Transverse colon (tissue), 4 donors: ENCODE results near the gene PDZD7. TPM values are rescaled to one million over a fixed set of nuclear protein-coding genes. Genes with fewer than 3 reads are reported as not detected.
A peak's percentile ranks its signal among the peaks of the same experiment; 100 is the strongest.

Experiments
- DNase-seq: peaks from one replicate; pipeline ENCODE4 v3.0.0-alpha.2; 2019
- H3K27ac ChIP-seq, 4 donors: fragments of 200-600 bp; sonication (generic); 2 replicates each; pipeline ENCODE4 v1.5.1; 2016 to 2018; ENCODE audit warnings: inconsistent platforms in 4 of 4
- H3K27me3 ChIP-seq: fragments of 200-600 bp; sonication (generic); 2 replicates; pipeline ENCODE4 v1.5.1; 2017; ENCODE audit warnings: inconsistent platforms
- H3K36me3 ChIP-seq, 4 donors: fragments of 200-600 bp; sonication (generic); 2 replicates each; pipeline ENCODE4 v1.5.1; 2017 to 2019; ENCODE audit warnings: inconsistent platforms in 4 of 4
- H3K4me1 ChIP-seq, 4 donors: fragments of 200-600 bp; sonication (generic); 2 replicates each; pipeline ENCODE4 v1.5.1; 2017 to 2020; ENCODE audit warnings: inconsistent platforms in 4 of 4
- H3K4me3 ChIP-seq, 4 donors: fragments of 200-600 bp; sonication (generic); 1 replicate in 1 of 4; 2 replicates in 3 of 4; pipeline versions ENCODE4 v1.5.1 to v1.6.1; 2017 to 2019; ENCODE audit warnings: inconsistent platforms in 4 of 4
- H3K9me3 ChIP-seq, 2 donors: fragments of 200-600 bp; sonication (generic); 2 replicates each; pipeline ENCODE4 v1.5.1; 2017 to 2019; ENCODE audit warnings: inconsistent platforms in 2 of 2
- EP300 ChIP-seq: sonication (generic); formaldehyde crosslinking; IDR thresholded peaks from one replicate; pipeline ENCODE4 v1.6.1; 2017; ENCODE audit warnings: antibody characterized with exemption, low read depth
- POLR2A ChIP-seq: fragments of 450-650 bp; IDR thresholded peaks from one replicate; pipeline ENCODE4 v1.6.1; 2016; ENCODE audit warnings: antibody characterized with exemption, mild to moderate bottlenecking, moderate library complexity
- POLR2AphosphoS5 ChIP-seq, 3 donors: sonication (generic); formaldehyde crosslinking; IDR thresholded peaks; one replicate each; pipeline ENCODE4 v1.6.1; 2016; ENCODE audit warnings: antibody characterized with exemption in 3 of 3
- WGBS, 2 donors: methylation state at CpG; one replicate each; pipeline ENCODE4 v1.1.5; 2018; ENCODE audit warnings: low coverage in 1 of 2; 5-methylcytosine and 5-hydroxymethylcytosine counted together
- in situ Hi-C, 4 donors: fragments of 200-750 bp; cut with MboI; loops; one replicate each; pipeline versions ENCODE4 v1.15.0 to v1.15.1; 2017; ENCODE audit warnings: low sequenced_read_pairs in 3 of 4, low pct_ligation_motif_present in 1 of 4, low pct_unique_long_range_greater_than_20kb in 1 of 4
- intact Hi-C: fragments of 100-400 bp; cut with DNase I; formaldehyde crosslinking; loops from one replicate; pipeline ENCODE4 v1.15.1; 2023; ENCODE audit warnings: low total_unique reads
- total RNA-seq, 4 donors: library from RNA; depleted of rRNA; stranded (reverse); fragments of >200 nt; gene quantifications; one replicate each; pipeline ENCODE4 v1.1.0, GENCODE V29; 2016
- TF ChIP-seq, protein P1 (sequence below), 5 experiments: fragments of 200-600 bp in 3 of 5; fragments of 450-650 bp in 2 of 5; sonication (generic) in 3 of 5; IDR thresholded peaks; 1 replicate in 2 of 5; 2 replicates in 3 of 5; pipeline ENCODE4 v1.5.1; 2016 to 2017; ENCODE audit warnings: antibody characterized with exemption in 5 of 5, inconsistent platforms in 3 of 5, mild to moderate bottlenecking in 2 of 5, moderate library complexity in 1 of 5

Gene PDZD7
- total RNA-seq, 4 donors from 2014 or later, result 0.27 to 2.0 (median 0.64) TPM; not detected in 1

DNA sequence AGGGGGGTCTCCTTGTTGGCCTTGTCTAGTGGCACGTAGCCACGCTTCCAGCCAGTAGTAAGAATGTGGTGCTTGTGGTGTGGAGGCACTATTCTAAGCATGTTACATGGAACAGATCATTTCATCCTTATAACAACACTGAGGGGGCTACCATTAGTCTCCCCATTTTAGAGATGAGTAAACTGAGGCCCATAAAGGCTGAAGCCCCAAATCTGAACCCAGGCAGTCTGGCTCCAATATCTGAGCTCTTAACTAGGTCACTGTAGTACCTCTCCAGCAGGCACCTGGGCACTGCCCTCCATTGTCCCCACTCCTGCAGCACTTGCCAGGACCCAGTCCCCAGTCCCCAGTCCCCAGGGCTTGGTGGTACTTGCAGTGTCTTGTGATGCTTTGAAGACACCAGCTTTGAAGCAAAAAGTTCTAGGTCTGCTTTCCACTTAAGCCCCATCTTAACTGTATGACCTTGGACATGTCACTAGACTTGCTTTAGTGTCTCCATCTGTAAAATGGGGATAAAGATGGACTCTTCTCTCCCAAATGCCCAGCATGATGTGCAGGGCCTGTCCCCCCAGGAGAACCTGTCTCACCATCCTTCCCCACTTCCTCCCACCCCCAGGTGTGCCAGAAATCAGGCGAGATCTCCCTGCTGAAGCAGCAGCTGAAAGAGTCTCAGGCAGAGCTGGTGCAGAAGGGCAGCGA, 24.9 kb downstream of the PDZD7 start:
- DNase-seq, result no peak
- no peaks in the 10 kb centered on the region for H3K27me3 ChIP-seq
- 83% methylated on average over 4 of the region's 4 CpGs; no CpG with 5 or more reads in 1 of the 2 donors for WGBS, 2 donors
- in situ Hi-C loops, result no loop called here
- TF ChIP-seq, protein P1, sequence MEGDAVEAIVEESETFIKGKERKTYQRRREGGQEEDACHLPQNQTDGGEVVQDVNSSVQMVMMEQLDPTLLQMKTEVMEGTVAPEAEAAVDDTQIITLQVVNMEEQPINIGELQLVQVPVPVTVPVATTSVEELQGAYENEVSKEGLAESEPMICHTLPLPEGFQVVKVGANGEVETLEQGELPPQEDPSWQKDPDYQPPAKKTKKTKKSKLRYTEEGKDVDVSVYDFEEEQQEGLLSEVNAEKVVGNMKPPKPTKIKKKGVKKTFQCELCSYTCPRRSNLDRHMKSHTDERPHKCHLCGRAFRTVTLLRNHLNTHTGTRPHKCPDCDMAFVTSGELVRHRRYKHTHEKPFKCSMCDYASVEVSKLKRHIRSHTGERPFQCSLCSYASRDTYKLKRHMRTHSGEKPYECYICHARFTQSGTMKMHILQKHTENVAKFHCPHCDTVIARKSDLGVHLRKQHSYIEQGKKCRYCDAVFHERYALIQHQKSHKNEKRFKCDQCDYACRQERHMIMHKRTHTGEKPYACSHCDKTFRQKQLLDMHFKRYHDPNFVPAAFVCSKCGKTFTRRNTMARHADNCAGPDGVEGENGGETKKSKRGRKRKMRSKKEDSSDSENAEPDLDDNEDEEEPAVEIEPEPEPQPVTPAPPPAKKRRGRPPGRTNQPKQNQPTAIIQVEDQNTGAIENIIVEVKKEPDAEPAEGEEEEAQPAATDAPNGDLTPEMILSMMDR (IDR thresholded peaks at IDR 0.05), result no peak
- TF ChIP-seq EP300 (no peak), POLR2AphosphoS5 (IDR thresholded peaks at IDR 0.05) (no peak), POLR2A (no peak)
- peak overlapping the region in 3 of 4 donors; percentile 50 to 67 (median 54) for H3K27ac ChIP-seq
- H3K4me3 ChIP-seq, result no peak overlapping the region
- peaks cover 12 to 37% (median 16%) of the 10 kb centered on the region in 4 donors for H3K4me1 ChIP-seq
- intact Hi-C loops, result no loop called here
- peaks cover 0 to 15% (median 5%) of the 10 kb centered on the region in 4 donors for H3K36me3 ChIP-seq
- no peaks in the 10 kb centered on the region for H3K9me3 ChIP-seq

DNA sequence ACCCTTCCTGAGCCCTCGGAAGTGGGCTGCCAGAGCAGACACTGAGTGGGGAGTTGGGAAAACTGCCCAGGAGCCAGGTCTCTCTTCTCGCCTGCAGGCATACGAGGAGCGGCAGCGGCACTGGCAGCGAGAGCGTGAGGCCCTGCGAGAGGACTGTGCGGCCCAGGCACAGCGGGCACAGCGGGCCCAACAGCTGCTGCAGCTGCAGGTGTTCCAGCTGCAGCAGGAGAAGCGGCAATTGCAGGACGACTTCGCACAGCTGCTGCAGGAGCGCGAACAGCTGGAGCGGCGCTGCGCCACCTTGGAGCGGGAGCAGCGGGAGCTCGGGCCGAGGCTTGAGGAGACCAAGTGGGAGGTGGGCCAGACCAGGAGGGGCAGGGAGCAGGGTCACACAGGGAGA, 25.6 kb downstream of the PDZD7 start:
- Histone ChIP-seq H3K27me3 (no peaks in the 10 kb centered on the region), H3K9me3 (no peaks in the 10 kb centered on the region), H3K4me1 (peaks cover 12 to 44% (median 23%) of the 10 kb centered on the region in 4 donors), H3K36me3 (peaks cover 0 to 15% (median 5%) of the 10 kb centered on the region in 4 donors), H3K4me3 (no peak overlapping the region), H3K27ac (no peak overlapping the region)
- intact Hi-C loops (no loop called here), in situ Hi-C loops (no loop called here)
- no peak for DNase-seq
- TF ChIP-seq EP300, result no peak
- no peak for TF ChIP-seq POLR2AphosphoS5 (IDR thresholded peaks at IDR 0.05)
- TF ChIP-seq, protein P1 (IDR thresholded peaks at IDR 0.05), result no peak
- TF ChIP-seq POLR2A, result no peak
- WGBS, 2 donors, result 67 to 95% methylated on average over 1 to 23 of the region's 23 CpGs

DNA sequence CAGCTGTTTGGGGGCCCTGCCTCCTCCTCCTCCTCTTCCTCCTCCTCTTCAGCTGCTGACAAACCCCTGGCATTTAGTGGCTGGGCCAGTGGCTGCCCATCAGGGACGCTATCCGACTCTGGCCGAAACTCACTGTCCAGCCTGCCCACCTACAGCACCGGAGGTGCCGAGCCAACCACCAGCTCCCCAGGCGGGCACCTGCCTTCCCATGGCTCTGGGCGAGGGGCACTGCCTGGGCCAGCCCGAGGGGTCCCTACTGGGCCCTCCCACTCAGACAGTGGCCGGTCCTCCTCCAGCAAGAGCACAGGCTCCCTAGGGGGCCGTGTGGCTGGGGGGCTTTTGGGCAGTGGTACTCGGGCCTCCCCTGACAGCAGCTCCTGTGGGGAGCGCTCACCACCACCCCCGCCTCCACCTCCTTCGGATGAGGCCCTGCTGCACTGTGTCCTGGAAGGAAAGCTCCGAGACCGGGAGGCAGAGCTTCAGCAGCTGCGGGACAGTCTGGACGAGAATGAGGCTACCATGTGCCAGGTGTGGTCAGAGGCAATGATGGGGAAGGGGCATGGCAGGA, 27.2 kb downstream of the PDZD7 start:
- Histone ChIP-seq H3K27me3 (no peaks in the 10 kb centered on the region), H3K4me1 (peaks cover 12 to 50% (median 28%) of the 10 kb centered on the region in 4 donors), H3K27ac (peak overlapping the region in 2 of 4 donors; percentile 44 to 94), H3K4me3 (no peak overlapping the region), H3K36me3 (peaks cover 0 to 15% (median 5%) of the 10 kb centered on the region in 4 donors), H3K9me3 (no peaks in the 10 kb centered on the region)
- TF ChIP-seq POLR2AphosphoS5 (IDR thresholded peaks at IDR 0.05) (no peak), EP300 (no peak), POLR2A (no peak)
- TF ChIP-seq, protein P1 (IDR thresholded peaks at IDR 0.05), result no peak
- 92% methylated on average over 18 of the region's 18 CpGs; no CpG with 5 or more reads in 1 of the 2 donors for WGBS, 2 donors
- in situ Hi-C loops, result no loop called here
- intact Hi-C loops, result no loop called here
- DNase-seq, result no peak

DNA sequence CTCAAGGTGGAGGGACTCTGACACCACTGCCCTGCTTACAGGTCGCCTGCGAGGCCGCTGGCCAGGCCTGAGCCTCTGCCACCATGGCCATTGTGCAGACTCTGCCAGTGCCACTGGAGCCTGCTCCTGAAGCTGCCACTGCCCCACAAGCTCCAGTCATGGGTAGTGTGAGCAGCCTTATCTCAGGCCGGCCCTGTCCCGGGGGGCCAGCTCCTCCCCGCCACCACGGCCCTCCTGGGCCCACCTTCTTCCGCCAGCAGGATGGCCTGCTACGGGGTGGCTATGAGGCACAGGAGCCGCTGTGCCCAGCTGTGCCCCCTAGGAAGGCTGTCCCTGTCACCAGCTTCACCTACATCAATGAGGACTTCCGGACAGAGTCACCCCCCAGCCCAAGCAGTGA, 28.5 kb downstream of the PDZD7 start:
- 80% methylated on average over 4 of the region's 11 CpGs; no CpG with 5 or more reads in 1 of the 2 donors for WGBS, 2 donors
- peaks cover 0 to 15% (median 5%) of the 10 kb centered on the region in 4 donors for H3K36me3 ChIP-seq
- peaks cover 11 to 49% (median 34%) of the 10 kb centered on the region in 4 donors for H3K4me1 ChIP-seq
- TF ChIP-seq EP300, result no peak
- TF ChIP-seq POLR2AphosphoS5 (IDR thresholded peaks at IDR 0.05), result no peak
- TF ChIP-seq POLR2A, result no peak
- TF ChIP-seq, protein P1 (IDR thresholded peaks at IDR 0.05), result no peak
- no peak overlapping the region for H3K4me3 ChIP-seq
- no peaks in the 10 kb centered on the region for H3K27me3 ChIP-seq
- H3K27ac ChIP-seq, result peak overlapping the region; percentile 94 to 98 (median 97)
- intact Hi-C loops, result no loop called here
- in situ Hi-C loops, result no loop called here
- H3K9me3 ChIP-seq, result no peaks in the 10 kb centered on the region
- no peak for DNase-seq
